OCI-LY7 (cell line): Measurements from ENCODE around the gene GSN. TPM values are rescaled to one million over a fixed set of nuclear protein-coding genes. Genes with fewer than 3 reads are reported as not detected.

ENCODE experiments used
- BruUV-seq: library from RNA; stranded (reverse); fragments of 400-500 nt; replicated peaks from 2 replicates; lab custom pipeline; 2021; lab: Mats Ljungman, UMichigan
- CTCF ChIA-PET: fragments of 300-600 bp; sonication (Branson Sonifier 250); formaldehyde crosslinking; loops from one replicate; lab custom pipeline; 2022; ENCODE audit warnings: antibody characterized with exemption; ENCODE audit not compliant: unreplicated experiment; lab: Charles Lee
- POLR2A ChIA-PET: fragments of 300-600 bp; sonication (Branson Sonifier 250); formaldehyde crosslinking; loops from one replicate; lab custom pipeline; 2022; ENCODE audit warnings: antibody characterized with exemption; lab: Charles Lee
- DNase-seq: peaks from one replicate; pipeline ENCODE4 v3.0.0-alpha.2; 2015; ENCODE audit warnings: low spot score
- H2AFZ ChIP-seq: fragments of 200-600 bp; sonication (generic), shearing (Covaris generic); 2 replicates; pipeline ENCODE4 v1.6.1; 2014; ENCODE audit warnings: mild to moderate bottlenecking, antibody characterized with exemption, low read length, moderate library complexity
- H3K27ac ChIP-seq: fragments of 200-600 bp; sonication (generic); 2 replicates; pipeline ENCODE4 v1.5.1; 2014; ENCODE audit warnings: mixed run types, low read depth, mild to moderate bottlenecking, moderate library complexity, low read length, inconsistent platforms; ENCODE audit not compliant: poor library complexity, severe bottlenecking
- H3K36me3 ChIP-seq: fragments of 200-600 bp; sonication (generic); 2 replicates; pipeline ENCODE4 v1.6.1; 2014; ENCODE audit warnings: mild to moderate bottlenecking, antibody characterized with exemption, low read length, moderate library complexity, mixed read lengths; ENCODE audit not compliant: insufficient read depth
- H3K4me1 ChIP-seq: fragments of 200-600 bp; sonication (generic); 2 replicates; pipeline ENCODE4 v1.5.1; 2014; ENCODE audit warnings: mild to moderate bottlenecking, low read length; ENCODE audit not compliant: insufficient read depth, poor library complexity, severe bottlenecking
- H3K4me2 ChIP-seq: fragments of 200-600 bp; sonication (generic); 2 replicates; pipeline ENCODE4 v1.6.1; 2014; ENCODE audit warnings: mild to moderate bottlenecking, low read length
- H3K4me3 ChIP-seq: fragments of 200-600 bp; sonication (generic); 2 replicates; pipeline ENCODE4 v1.5.1; 2014; ENCODE audit warnings: mild to moderate bottlenecking, low read depth, low read length; ENCODE audit not compliant: poor library complexity, severe bottlenecking
- H3K79me2 ChIP-seq: fragments of 200-600 bp; sonication (generic); 2 replicates; pipeline ENCODE4 v1.6.1; 2016; ENCODE audit warnings: low read depth, mild to moderate bottlenecking, low read length, moderate library complexity, mixed read lengths; ENCODE audit not compliant: insufficient read depth
- H3K9me2 ChIP-seq: fragments of 200-600 bp; sonication (generic); 2 replicates; pipeline ENCODE4 v1.6.1; 2016; ENCODE audit warnings: mild to moderate bottlenecking, low read length, mixed read lengths; ENCODE audit not compliant: insufficient read depth
- H3K9me3 ChIP-seq: fragments of 200-600 bp; sonication (generic); 2 replicates; pipeline ENCODE4 v1.6.1; 2014; ENCODE audit warnings: mild to moderate bottlenecking, mixed run types, low read length, mixed read lengths
- H4K20me1 ChIP-seq: fragments of 200-600 bp; sonication (generic); 2 replicates; pipeline ENCODE4 v1.6.1; 2014; ENCODE audit warnings: mild to moderate bottlenecking, antibody characterized with exemption, low read length, moderate library complexity, mixed read lengths; ENCODE audit not compliant: insufficient read depth
- CTCF ChIP-seq: fragments of 200-600 bp; sonication (generic); conservative IDR thresholded peaks from 2 replicates; pipeline ENCODE4 v1.5.1; 2014; ENCODE audit warnings: mild to moderate bottlenecking, antibody characterized with exemption, low read length, moderate library complexity, mixed read lengths
- EZH2phosphoT487 ChIP-seq: fragments of 200-600 bp; sonication (generic); IDR thresholded peaks from 2 replicates; pipeline ENCODE4 v1.6.1; 2018; ENCODE audit warnings: low read depth, borderline replicate concordance, mild to moderate bottlenecking, mixed run types, antibody characterized with exemption, low read length, moderate library complexity, mixed read lengths
- intact Hi-C: fragments of 100-400 bp; cut with micrococcal nuclease; formaldehyde crosslinking; loops from one replicate; pipeline ENCODE4 v1.10.0; 2022; ENCODE audit not compliant: unreplicated experiment
- total RNA-seq, 2 experiments: library from RNA; depleted of rRNA in 1 of 2; stranded (reverse); fragments of >200 nt in 1 of 2; shearing (Covaris generic) in 1 of 2; gene quantifications; 2 replicates each; pipeline ENCODE4 v1.2.3, GENCODE V29; 2014 to 2022

Gene GSN
- total RNA-seq, 2 experiments from 2014 or later, result 13.4 to 16.3 TPM

- Histone ChIP-seq H3K4me3 (no peak overlapping the region), H3K4me1 (no peaks in the 10 kb centered on the region), H4K20me1 (no peaks in the 10 kb centered on the region), H3K9me3 (no peaks in the 10 kb centered on the region), H3K36me3 (no peaks in the 10 kb centered on the region), H3K79me2 (no peaks in the 10 kb centered on the region), H3K9me2 (no peaks in the 10 kb centered on the region), H2AFZ (no peak overlapping the region), H3K4me2 (no peak overlapping the region), H3K27ac (no peak overlapping the region)
- intact Hi-C loops, result no loop called here
- ChIA-PET POLR2A (no interaction called here), CTCF (no interaction called here)
- no peak for TF ChIP-seq CTCF
- no peak for DNase-seq
- no TSS peak for BruUV-seq
Measured at GRCh38 chr9:121279776-121280388, 11.9 kb downstream of the GSN start.

DNA sequence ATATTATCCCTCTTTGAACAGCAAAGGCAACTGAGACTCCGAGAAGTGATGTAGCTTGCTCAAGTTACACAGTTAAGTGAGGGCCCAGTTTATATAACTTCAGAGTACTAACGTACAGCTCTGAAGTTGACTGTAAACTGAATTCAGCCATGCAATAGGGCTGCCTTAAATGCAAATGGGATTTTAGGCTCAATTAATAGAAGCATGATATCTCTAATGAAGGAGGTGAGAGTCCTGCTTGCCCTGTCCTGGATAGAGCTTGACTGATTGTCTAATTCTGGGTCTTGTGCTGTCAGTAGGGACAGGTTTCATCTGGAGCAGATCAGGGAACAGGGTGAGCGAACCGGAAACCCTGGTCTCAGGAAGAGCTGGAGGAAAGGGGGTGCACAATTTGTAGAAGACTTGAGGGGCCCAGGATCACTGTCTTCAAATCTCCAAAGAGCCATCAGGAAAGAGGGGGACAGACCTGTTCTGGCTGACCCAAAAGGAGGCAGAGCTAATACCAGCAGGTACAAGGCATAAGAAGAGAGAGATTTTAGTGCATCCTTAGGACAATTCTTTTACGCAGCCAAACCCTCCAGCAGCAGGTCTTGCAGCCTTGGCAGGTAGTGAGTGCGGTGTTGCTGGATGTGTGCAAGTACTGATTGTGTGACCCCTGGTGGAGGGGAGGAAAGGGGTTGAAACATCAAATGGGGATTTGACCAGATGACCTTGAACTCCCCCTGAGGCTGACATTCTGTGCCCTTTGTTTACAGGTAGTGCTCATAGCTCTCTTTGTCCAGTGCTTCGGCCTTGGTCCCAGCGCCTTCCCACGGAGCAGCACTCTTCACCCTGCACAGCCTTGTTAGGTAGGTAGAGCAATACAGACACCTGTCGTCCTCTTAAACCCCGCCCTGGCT lies 13.0 kb downstream of the GSN start:
- no peaks in the 10 kb centered on the region for H4K20me1 ChIP-seq
- POLR2A ChIA-PET, result interaction anchor here (0.6 kb wide), 1 partner anchor 634 kb away, joined by 3 read pairs; no protein-coding TSS in a partner anchor
- H3K36me3 ChIP-seq, result no peaks in the 10 kb centered on the region
- no peak overlapping the region for H3K27ac ChIP-seq
- intact Hi-C loops, result no loop called here
- CTCF ChIA-PET, result interaction anchor here (0.6 kb wide), 1 partner anchor 59 kb away, joined by 4 read pairs; no protein-coding TSS in a partner anchor
- no peak overlapping the region for H3K4me3 ChIP-seq
- H3K4me2 ChIP-seq, result no peak overlapping the region
- no peak for DNase-seq
- no peaks in the 10 kb centered on the region for H3K9me2 ChIP-seq
- no peak for TF ChIP-seq EZH2phosphoT487
- TF ChIP-seq CTCF, result no peak
- H3K79me2 ChIP-seq, result no peaks in the 10 kb centered on the region
- no peak overlapping the region for H2AFZ ChIP-seq
- no TSS peak for BruUV-seq
- H3K4me1 ChIP-seq, result no peaks in the 10 kb centered on the region
- no peaks in the 10 kb centered on the region for H3K9me3 ChIP-seq
